Loucy (cell line): ENCODE data around the gene CYLD.

Experiments
- EZH2phosphoT487 ChIP-seq: fragments of 200-600 bp; IDR thresholded peaks from 2 replicates; pipeline ENCODE4 v1.6.1; 2018; ENCODE audit warnings: antibody characterized with exemption, mild to moderate bottlenecking, moderate library complexity, borderline replicate concordance
- TF ChIP-seq, protein P1 (sequence below): fragments of 200-600 bp; sonication (generic); conservative IDR thresholded peaks from 2 replicates; pipeline ENCODE4 v1.5.1; 2014; ENCODE audit warnings: mild to moderate bottlenecking, antibody characterized with exemption, low read length

- TF ChIP-seq, protein P1, sequence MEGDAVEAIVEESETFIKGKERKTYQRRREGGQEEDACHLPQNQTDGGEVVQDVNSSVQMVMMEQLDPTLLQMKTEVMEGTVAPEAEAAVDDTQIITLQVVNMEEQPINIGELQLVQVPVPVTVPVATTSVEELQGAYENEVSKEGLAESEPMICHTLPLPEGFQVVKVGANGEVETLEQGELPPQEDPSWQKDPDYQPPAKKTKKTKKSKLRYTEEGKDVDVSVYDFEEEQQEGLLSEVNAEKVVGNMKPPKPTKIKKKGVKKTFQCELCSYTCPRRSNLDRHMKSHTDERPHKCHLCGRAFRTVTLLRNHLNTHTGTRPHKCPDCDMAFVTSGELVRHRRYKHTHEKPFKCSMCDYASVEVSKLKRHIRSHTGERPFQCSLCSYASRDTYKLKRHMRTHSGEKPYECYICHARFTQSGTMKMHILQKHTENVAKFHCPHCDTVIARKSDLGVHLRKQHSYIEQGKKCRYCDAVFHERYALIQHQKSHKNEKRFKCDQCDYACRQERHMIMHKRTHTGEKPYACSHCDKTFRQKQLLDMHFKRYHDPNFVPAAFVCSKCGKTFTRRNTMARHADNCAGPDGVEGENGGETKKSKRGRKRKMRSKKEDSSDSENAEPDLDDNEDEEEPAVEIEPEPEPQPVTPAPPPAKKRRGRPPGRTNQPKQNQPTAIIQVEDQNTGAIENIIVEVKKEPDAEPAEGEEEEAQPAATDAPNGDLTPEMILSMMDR: no peak
- TF ChIP-seq EZH2phosphoT487: no peak
Measured at GRCh38 chr16:50821586-50821985, 79.7 kb downstream of the CYLD start.
